Head of caudate nucleus (tissue), 42 donors: ENCODE measurements around the gene GNRHR.
A peak's percentile ranks its signal among the peaks of the same experiment; 100 is the strongest.

Source experiments
- DNase-seq, 42 donors: peaks; one replicate each; pipeline versions ENCODE4 v3.0.0 to v3.0.0-alpha.2; 2020 to 2021; ENCODE audit warnings: mixed read lengths in 7 of 42
- intact Hi-C: fragments of 100-400 bp; cut with DNase I; formaldehyde crosslinking; loops from one replicate; pipeline ENCODE4 v1.15.0; 2022

The GNRHR gene

GRCh38 chr4:67704843-67705242 lies 49.3 kb downstream of the GNRHR start:
- DNase-seq, result no peak
- intact Hi-C loops, result no loop called here

GRCh38 chr4:67702166-67702565 lies 52.0 kb downstream of the GNRHR start:
- DNase-seq, result no peak
- intact Hi-C loops, result no loop called here

GRCh38 chr4:67701517-67701850 lies 52.7 kb downstream of the GNRHR start:
- intact Hi-C loops, result no loop called here
- DNase-seq, result peak in 1 of 42 donors; percentile 8

- DNase-seq, result peak; percentile 91 to 98 (median 95)
- intact Hi-C loops, result no loop called here
Observed at GRCh38 chr4:67700738-67701516, 53.3 kb downstream of the GNRHR start, which contains the start of gene UBA6. Gene UBA6, minus strand, starts transcription at chr4:67701155. Its CDS starts 36 bp downstream, at chr4:67701119.

GRCh38 chr4:67700116-67700737 lies 54.0 kb downstream of the GNRHR start:
- peak in 1 of 42 donors; percentile 24 for DNase-seq

GRCh38 chr4:67699603-67700002 lies 54.6 kb downstream of the GNRHR start:
- no peak for DNase-seq
- intact Hi-C loops, result loop anchor here (10.0 kb wide), 1 partner anchor 145 kb away; the partner anchor contains the start of gene STAP1

More at GRCh38 chr4:67700116-67700737, 54.0 kb downstream of the GNRHR start:
- intact Hi-C loops, result no loop called here

GRCh38 chr4:67697860-67698687 lies 56.1 kb downstream of the GNRHR start:
- no peak for DNase-seq
- intact Hi-C loops, result loop anchor here (10.0 kb wide), 1 partner anchor 143 kb away; the partner anchor contains the start of gene STAP1

GRCh38 chr4:67696061-67696460 lies 58.1 kb downstream of the GNRHR start:
- intact Hi-C loops, result loop anchor here (10.0 kb wide), 1 partner anchor 141 kb away; the partner anchor contains the start of gene STAP1
- DNase-seq, result no peak

- no peak for DNase-seq
- intact Hi-C loops, result loop anchor here (10.0 kb wide), 1 partner anchor 140 kb away; the partner anchor contains the start of gene STAP1
Observed at GRCh38 chr4:67694662-67695061, 59.5 kb downstream of the GNRHR start.

- intact Hi-C loops, result loop anchor here (10.0 kb wide), 1 partner anchor 137 kb away; the partner anchor contains the start of gene STAP1
- no peak for DNase-seq
Observed at GRCh38 chr4:67691328-67691727, 62.9 kb downstream of the GNRHR start.
